Rectal smooth muscle tissue (tissue), 1 donor: Measurements from ENCODE around the gene CLUH.
A peak's percentile ranks its signal among the peaks of the same experiment; 100 is the strongest.
"Not testable (repeated sequence)": the region's sequence is repeated elsewhere in the genome, so short reads cannot be mapped to it uniquely, and the experiment has no call there.

Source experiments
- H3K27ac ChIP-seq: one replicate; pipeline ENCODE4 v1.7.0; 2013; ENCODE audit warnings: low read depth, low read length, inconsistent platforms
- H3K27me3 ChIP-seq: one replicate; pipeline ENCODE4 v1.7.0; 2013; ENCODE audit warnings: low read length; ENCODE audit not compliant: control insufficient read depth, insufficient read depth
- H3K36me3 ChIP-seq: one replicate; pipeline ENCODE4 v1.7.0; 2013; ENCODE audit warnings: low read length; ENCODE audit not compliant: control insufficient read depth, insufficient read depth
- H3K4me1 ChIP-seq: one replicate; pipeline ENCODE4 v1.7.0; 2013; ENCODE audit warnings: low read length; ENCODE audit not compliant: control insufficient read depth, insufficient read depth
- H3K4me3 ChIP-seq: one replicate; pipeline ENCODE4 v1.7.0; 2013; ENCODE audit warnings: low read length
- H3K9ac ChIP-seq: one replicate; pipeline ENCODE4 v1.7.0; 2013; ENCODE audit warnings: low read length

Gene CLUH

DNA sequence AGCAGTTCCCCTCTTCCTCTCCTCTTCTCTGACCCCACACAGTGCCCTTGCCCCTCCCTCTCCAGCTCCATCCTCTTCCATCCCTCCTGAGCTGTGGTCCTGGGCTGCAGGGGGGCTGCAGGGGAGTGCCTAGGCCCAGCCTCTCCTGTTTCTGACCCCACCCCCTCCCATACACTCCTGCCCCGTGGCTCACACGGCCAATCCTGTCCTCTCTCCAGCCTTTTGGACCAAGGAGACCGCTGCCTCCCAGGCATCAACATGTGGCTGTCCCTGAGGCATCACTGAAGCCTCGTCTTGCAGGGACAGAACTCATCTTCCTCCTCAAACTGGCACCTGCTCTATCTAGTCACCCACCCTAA is 6.7 kb downstream of the CLUH start:
- peaks cover 18% of the 10 kb centered on the region for H3K36me3 ChIP-seq
- H3K4me1 ChIP-seq, result peaks cover 13% of the 10 kb centered on the region
- H3K27ac ChIP-seq, result no peak overlapping the region
- no peaks in the 10 kb centered on the region for H3K27me3 ChIP-seq
- no peak overlapping the region for H3K4me3 ChIP-seq
- H3K9ac ChIP-seq, result no peak overlapping the region

DNA sequence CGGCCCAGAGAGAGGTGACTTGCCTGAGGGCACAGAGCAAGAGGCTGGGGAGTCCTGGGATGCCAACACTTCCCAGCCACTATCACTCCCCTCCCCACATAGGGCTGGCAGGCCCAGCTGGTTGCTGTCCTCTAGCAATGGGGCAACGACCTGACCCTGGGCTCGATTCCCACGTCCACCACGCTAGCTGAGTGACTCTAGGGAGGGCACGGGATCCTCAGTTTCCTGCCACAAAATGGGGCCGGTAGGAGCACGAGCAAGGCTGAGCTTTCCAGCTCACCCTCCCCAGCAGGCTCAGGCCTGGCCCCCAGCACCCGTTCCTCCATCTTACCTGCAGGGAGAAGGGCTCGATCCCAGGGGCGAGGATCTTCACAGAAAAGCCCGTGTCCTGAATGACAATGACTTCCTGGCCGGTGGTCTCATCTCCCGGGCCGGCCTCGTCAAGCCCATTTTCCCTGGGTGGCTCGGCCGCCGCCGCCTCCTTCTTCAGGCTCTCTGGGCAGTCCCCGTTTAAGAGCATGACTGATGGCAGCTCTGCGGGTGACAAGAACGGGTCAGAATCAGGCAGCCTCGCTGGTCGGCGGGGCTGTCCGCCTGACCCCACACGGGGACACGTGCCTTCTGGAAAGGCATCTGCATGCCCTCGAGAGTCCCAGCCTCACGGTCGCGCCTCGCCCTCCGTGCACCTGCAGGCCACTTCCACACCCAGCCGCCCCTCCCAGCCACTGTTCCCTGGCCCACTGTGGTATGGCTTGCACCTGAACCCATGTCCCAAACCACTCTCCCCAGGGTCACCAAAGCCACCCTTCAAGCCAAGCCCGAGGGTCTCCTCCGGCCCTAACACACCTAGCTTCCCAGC is 7.3 kb downstream of the CLUH start:
- Histone ChIP-seq H3K9ac (no peak overlapping the region), H3K27me3 (no peaks in the 10 kb centered on the region), H3K27ac (no peak overlapping the region), H3K4me3 (no peak overlapping the region), H3K4me1 (peaks cover 8% of the 10 kb centered on the region), H3K36me3 (peaks cover 18% of the 10 kb centered on the region)

DNA sequence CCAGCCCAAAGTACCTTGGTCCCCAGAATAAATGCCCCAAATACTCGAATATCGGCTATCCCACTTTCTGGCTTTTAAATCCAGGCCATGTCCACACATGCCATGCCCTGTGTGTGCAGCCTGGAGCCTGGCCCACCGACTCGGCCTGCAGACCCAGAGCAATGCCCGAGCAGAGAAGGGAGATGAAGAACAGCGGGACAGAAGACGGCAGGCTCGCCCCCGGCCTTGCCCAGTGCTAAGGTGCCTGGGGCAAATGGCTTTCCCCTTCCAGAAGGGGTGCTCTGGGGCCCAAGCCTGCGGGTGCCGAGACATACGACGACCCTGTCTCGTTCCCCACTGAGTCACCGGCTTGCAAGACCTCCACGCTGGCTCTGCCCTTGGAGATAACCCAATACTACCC is 8.0 kb downstream of the CLUH start:
- Histone ChIP-seq H3K36me3 (peaks cover 19% of the 10 kb centered on the region), H3K9ac (no peak overlapping the region)

DNA sequence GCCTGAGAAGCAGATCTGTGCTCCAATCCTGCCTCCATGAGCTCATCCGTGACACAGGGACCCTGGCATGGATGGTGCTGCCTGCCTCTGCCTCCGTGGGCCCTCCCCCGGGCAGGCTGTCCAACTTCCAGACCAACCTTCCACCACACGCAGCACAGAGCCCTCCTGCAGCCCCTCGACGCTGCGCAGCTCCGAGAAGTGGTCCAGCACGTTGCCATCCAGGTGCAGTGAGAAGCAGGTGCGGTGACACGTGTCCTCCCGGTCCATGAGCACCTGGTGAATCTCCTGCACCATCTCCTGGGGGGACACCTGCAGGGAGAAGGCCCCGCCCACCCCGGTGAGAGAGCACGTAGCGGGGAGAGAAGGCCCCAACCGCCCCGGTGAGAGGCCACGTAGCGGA is 8.4 kb downstream of the CLUH start:
- Histone ChIP-seq H3K4me3 (no peak overlapping the region), H3K27me3 (no peaks in the 10 kb centered on the region), H3K9ac (no peak overlapping the region), H3K27ac (no peak overlapping the region), H3K36me3 (peaks cover 21% of the 10 kb centered on the region), H3K4me1 (peaks cover 5% of the 10 kb centered on the region)

More for the DNA sequence above, 8.0 kb downstream of the CLUH start:
- peaks cover 5% of the 10 kb centered on the region for H3K4me1 ChIP-seq
- H3K4me3 ChIP-seq, result no peak overlapping the region
- no peaks in the 10 kb centered on the region for H3K27me3 ChIP-seq
- no peak overlapping the region for H3K27ac ChIP-seq

DNA sequence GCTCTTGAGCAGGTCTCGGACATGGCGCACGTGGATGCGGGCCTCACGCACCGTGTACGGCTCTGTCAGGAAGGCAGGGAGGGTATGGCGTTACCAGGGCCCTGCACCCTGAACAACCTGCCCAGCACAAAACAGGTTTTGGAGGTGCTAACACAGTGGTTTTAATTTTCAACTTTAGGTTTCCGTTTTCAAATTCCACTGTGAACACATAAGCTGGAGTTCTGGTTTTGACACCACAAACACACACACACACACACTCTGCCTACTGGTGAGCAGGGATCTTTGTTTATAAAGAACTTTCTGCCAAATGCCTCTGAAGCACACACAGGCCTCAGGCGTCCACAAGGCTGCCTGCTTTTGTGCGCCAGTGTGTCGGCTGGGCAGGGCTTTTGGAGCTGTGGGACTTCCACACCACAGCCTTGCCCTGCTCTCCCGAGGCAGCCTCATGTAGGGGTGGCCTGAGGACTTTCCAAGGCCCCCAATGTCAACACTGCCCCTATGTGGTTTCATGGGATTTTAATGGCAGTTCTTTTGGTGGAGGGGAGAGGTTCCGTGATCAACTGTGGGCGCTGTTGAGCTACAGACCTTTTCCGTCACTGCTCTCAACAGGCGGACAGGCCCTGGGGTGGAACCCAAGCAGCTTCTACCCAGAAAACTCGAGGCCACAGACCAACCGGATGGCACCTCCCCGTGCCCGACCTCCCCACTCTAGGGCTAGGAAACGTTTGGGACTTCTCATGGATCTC is 9.4 kb downstream of the CLUH start:
- H3K27ac ChIP-seq, result peak overlapping the region; percentile 21
- peaks cover 2% of the 10 kb centered on the region for H3K4me1 ChIP-seq
- H3K36me3 ChIP-seq, result peaks cover 25% of the 10 kb centered on the region
- H3K9ac ChIP-seq, result no peak overlapping the region
- H3K4me3 ChIP-seq, result no peak overlapping the region
- no peaks in the 10 kb centered on the region for H3K27me3 ChIP-seq

DNA sequence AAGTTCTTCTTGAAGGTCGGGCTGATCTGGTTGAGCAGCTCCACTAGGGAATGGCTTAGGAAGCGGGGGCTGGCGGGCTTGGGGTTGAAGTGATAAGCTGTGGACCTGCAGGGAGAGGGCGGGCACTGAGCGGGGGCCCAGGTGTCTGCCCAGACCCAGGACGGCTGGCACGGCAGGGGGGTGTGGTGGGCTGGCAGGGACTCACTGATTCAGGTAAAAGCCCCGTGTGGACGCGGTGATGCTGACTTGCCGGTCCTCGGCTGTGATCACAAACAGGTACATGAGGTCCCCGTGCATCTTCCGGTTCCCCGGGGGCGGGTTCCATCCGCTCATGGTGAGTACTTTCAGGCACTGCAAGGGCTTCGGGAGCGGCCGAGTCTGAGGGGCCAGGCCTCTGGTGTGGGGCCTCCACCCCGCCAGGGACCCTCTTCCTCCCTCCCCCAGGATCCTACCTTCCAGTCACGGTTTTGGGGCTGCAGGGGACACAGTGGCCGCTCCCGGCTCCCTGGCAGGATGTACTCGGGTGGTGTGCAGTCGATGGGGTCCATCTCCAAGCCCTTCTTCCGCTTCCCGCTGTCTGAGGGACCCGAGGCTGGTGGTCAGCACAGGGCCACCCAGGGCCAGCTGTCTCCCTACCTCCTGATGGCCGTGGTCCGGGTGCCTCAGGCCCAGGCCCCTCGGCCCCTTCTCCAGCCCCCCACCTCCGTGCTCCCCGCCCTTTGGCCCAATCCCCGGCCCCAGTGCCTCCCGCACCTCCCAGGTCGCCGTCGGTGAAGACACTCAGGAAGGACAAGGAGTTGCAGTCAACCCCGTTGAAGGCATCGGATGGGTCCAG is 10.2 kb downstream of the CLUH start:
- H3K36me3 ChIP-seq, result peaks cover 30% of the 10 kb centered on the region

DNA sequence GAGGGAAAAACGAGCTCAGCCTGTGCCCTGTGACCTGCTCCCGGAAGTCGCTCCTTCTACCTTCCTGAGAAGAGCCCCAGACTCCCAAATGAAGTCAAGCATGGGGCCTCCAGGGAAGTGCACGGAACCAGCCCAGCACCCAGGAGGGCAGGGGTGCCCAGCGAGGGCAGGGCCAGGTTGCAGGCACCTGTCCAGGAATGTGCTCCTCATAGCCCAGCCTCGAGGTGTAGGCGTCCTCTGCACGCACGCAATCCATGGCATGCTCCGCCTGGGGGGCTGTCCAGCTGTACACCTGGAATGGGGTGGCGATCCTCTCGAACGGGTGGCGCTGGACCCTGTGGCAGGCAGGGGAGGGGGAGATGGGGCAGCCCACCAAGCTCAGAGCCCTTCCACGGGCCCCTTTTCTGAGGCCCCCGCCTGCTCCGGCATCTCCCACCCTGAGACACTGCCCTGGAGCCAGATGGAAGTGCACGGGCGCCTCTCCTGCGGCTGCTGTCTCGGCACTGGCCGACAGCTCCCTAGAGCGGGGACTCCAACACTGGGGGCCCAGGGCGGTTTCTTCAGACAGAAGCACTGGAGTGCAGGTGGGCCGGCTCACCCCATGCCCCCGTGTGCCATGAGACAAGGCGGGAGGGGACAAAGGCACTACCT is 10.9 kb downstream of the CLUH start:
- Histone ChIP-seq H3K4me1 (no peaks in the 10 kb centered on the region), H3K27ac (no peak overlapping the region), H3K9ac (no peak overlapping the region), H3K27me3 (no peaks in the 10 kb centered on the region), H3K36me3 (peaks cover 35% of the 10 kb centered on the region), H3K4me3 (no peak overlapping the region)

More for the DNA sequence above, 10.2 kb downstream of the CLUH start:
- Histone ChIP-seq H3K27me3 (no peaks in the 10 kb centered on the region), H3K27ac (peak overlapping the region; percentile 21), H3K4me3 (no peak overlapping the region), H3K4me1 (no peaks in the 10 kb centered on the region), H3K9ac (no peak overlapping the region)

DNA sequence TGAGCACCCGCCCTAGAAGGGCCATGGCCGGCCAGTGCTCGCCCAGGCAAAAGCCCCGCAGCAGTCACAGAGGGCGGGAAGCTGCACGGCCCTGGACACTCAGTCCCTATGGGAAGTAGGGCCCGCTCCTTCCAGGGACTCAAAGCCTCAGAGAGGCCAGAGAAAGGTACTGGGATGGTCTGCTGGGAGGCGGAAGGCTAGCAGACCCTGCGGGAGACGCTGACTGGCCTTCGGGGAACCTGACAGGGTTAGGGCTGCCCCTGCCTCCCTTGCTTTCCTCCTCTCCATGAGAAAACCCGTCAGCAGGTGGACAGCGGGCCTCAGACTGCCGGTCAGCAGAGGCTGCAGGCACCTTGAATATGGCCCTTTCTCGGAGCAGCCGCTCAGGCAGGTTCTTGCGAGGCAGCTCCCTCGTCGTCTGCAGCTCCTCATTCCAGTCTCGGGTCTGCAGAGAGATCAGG is 11.5 kb downstream of the CLUH start:
- Histone ChIP-seq H3K4me3 (no peak overlapping the region), H3K27ac (no peak overlapping the region), H3K36me3 (peaks cover 40% of the 10 kb centered on the region), H3K4me1 (no peaks in the 10 kb centered on the region), H3K9ac (no peak overlapping the region), H3K27me3 (no peaks in the 10 kb centered on the region)

DNA sequence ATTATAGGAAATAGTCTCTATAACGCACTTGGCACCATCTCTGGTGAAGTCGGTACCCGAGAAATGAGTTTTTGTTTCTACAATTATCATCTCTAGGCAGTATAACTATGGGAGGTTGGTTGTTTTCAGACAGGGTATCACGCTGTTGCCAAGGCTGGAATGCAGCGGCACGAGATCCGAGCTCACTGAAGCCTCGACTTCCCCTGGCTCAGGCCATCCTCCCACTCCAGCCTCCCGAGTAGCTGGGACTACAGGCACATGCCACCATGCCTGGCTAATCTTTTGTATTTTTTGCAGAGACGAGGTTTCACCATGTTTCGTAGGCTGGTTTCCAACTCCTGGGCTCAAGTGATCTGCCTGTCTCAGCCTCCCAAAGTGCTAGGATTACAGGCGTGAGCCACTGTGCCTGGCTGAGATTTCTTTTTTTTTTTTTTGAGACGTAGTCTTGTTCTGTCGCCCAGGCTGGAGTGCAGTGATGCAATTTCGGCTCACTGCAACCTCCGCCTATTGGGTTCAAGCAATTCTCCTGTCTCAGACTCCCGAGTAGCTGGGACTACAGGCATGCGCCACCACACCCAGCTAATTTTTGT is 12.3 kb downstream of the CLUH start:
- H3K4me3 ChIP-seq, H3K4me1 ChIP-seq, H3K27ac ChIP-seq, H3K9ac ChIP-seq, H3K27me3 ChIP-seq: not testable (repeated sequence)
- H3K36me3 ChIP-seq, result peaks cover 42% of the 10 kb centered on the region

DNA sequence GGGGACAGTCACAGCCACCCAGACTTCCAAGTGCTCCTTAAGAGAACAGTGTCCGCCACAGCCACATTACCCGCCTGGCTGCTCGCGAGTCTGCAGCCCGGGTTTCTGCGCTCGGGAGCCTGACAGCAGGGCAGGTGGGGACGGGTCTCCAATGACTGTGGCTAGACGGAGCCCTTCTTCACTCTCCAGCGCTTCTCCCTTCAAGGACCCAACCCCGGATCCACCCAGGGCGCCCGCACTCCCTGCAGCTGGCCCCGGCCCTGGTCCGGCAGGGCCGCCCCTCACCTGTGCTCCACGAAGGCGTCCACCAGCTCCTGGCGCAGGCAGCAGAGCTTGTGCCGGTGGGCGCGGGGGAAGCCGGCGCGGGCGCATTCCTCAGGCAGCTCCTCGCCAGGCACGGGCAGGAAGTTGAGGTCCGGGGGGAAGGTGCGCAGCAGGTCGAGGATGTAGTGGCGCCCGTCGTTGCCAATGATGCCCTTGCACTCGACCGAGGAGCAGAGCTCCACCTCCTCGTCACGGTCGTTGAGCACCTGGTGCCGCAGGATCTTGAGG is 13.9 kb downstream of the CLUH start:
- no peaks in the 10 kb centered on the region for H3K4me1 ChIP-seq
- H3K4me3 ChIP-seq, result no peak overlapping the region
- H3K27ac ChIP-seq, result no peak overlapping the region
- no peak overlapping the region for H3K9ac ChIP-seq
- H3K36me3 ChIP-seq, result peaks cover 43% of the 10 kb centered on the region
- H3K27me3 ChIP-seq, result no peaks in the 10 kb centered on the region

DNA sequence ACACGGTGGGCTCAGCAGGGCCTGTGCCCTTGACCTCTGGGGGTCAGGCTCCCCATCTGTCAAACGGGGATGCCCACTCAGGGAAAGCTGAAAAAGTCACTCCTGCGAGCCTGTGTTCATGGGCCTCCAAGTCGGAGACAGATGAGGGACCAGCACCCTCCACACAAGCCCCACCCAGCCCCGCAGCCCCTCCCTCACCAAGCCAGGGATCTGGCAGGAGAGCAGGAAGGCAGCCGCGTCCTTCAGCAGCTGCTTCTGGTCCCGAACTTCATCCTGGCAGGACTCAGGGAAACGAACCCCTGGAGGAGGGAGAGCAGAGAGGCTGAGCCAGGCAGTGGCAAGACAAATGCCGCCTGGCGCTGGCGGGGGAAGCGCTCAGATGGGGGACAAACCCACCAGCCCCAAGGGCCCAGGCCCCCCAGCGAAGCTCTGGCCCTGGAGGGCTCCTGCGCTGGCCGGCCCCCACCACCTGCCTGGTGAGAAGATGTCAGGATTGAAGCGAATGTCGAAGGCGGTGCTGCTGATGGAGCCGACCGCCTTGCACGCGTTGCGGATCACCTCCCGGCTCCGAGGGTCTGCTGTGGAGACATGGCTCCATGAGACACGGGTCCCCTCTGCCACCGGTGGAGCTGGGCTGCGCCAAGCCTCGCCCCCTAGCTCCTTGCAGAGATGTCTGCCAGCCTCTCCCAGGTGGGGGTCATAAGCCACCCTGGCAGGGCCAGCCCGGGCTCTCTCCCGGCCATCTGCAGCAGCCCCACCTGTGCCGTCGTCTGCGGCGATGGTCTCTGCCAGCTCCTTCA is 15.4 kb downstream of the CLUH start:
- peaks cover 33% of the 10 kb centered on the region for H3K36me3 ChIP-seq
- no peak overlapping the region for H3K27ac ChIP-seq
- no peak overlapping the region for H3K4me3 ChIP-seq
- H3K4me1 ChIP-seq, result no peaks in the 10 kb centered on the region
- no peak overlapping the region for H3K9ac ChIP-seq
- no peaks in the 10 kb centered on the region for H3K27me3 ChIP-seq
